Measurements from ENCODE around the gene ZDHHC14. TPM values are rescaled to one million over a fixed set of nuclear protein-coding genes. Genes with fewer than 3 reads are reported as not detected.

Gene ZDHHC14
- total RNA-seq, 1 experiment from 2014 or later, result 1.7 TPM

- no peaks in the 10 kb centered on the region for H3K23me2 ChIP-seq (ENCODE audit: insufficient read length, low read depth, low read length, poor library complexity, severe bottlenecking)
- no peaks in the 10 kb centered on the region for H3K9me3 Mint-ChIP-seq
- no peak overlapping the region for H3K4ac ChIP-seq (ENCODE audit: low read depth, low read length)
- no peaks in the 10 kb centered on the region for H4K20me1 ChIP-seq (ENCODE audit: control insufficient read depth, insufficient read depth, insufficient read length)
- H3K27ac ChIP-seq (ENCODE audit: insufficient read length, low read depth, low read length), result no peak overlapping the region
- no peaks in the 10 kb centered on the region for H3K27me3 Mint-ChIP-seq (ENCODE audit: low read depth)
- H2AFZ ChIP-seq (ENCODE audit: low read length), result no peak overlapping the region
- no peak overlapping the region for H4K5ac ChIP-seq (ENCODE audit: insufficient read length, low read depth, low read length)
- H2BK20ac ChIP-seq (ENCODE audit: low read depth, low read length, poor library complexity, severe bottlenecking), result no peak overlapping the region
- no peak overlapping the region for H3K14ac ChIP-seq (ENCODE audit: insufficient read depth, low read length)
- no peak overlapping the region for H3K56ac ChIP-seq (ENCODE audit: insufficient read length, low read depth, low read length)
- WGBS (ENCODE audit: extremely low coverage, insufficient read length, low lambda C conversion rate), result no CpG with 5 or more reads among the region's 1 CpG
- H3K36me3 Mint-ChIP-seq (ENCODE audit: insufficient read depth in 1 of 3, low read depth in 3 of 3), result 0 out of 7 replicates have a peak, but pooled peaks cover 0 to 2% (median 0%) of the 10 kb centered on the region in 3 experiments
- no peaks in the 10 kb centered on the region for H3K79me2 ChIP-seq (ENCODE audit: insufficient read depth, low read length)
- TF ChIP-seq, protein P1, sequence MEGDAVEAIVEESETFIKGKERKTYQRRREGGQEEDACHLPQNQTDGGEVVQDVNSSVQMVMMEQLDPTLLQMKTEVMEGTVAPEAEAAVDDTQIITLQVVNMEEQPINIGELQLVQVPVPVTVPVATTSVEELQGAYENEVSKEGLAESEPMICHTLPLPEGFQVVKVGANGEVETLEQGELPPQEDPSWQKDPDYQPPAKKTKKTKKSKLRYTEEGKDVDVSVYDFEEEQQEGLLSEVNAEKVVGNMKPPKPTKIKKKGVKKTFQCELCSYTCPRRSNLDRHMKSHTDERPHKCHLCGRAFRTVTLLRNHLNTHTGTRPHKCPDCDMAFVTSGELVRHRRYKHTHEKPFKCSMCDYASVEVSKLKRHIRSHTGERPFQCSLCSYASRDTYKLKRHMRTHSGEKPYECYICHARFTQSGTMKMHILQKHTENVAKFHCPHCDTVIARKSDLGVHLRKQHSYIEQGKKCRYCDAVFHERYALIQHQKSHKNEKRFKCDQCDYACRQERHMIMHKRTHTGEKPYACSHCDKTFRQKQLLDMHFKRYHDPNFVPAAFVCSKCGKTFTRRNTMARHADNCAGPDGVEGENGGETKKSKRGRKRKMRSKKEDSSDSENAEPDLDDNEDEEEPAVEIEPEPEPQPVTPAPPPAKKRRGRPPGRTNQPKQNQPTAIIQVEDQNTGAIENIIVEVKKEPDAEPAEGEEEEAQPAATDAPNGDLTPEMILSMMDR (conservative IDR thresholded peaks at IDR 0.05), result no peak
- H3K4me1 Mint-ChIP-seq, result peaks cover 15 to 25% of the 10 kb centered on the region in 2 experiments
- H2AK5ac ChIP-seq (ENCODE audit: insufficient read length, low read length), result no peak overlapping the region
- no peak overlapping the region for H2BK5ac ChIP-seq (ENCODE audit: insufficient read length, low read length)
- no peak overlapping the region for H3K4me2 ChIP-seq (ENCODE audit: insufficient read depth, insufficient read length, low read length)
- H4K91ac ChIP-seq (ENCODE audit: insufficient read length, low read depth, low read length), result no peak overlapping the region
- no peak overlapping the region for H3K18ac ChIP-seq (ENCODE audit: insufficient read length, low read depth, low read length)
- no peak overlapping the region for H3K9ac ChIP-seq (ENCODE audit: extremely low read depth, insufficient read length, low read length)
- no peak overlapping the region for H2BK12ac ChIP-seq (ENCODE audit: insufficient read length, low read depth, low read length)
- no peaks in the 10 kb centered on the region for H3K9me3 ChIP-seq (ENCODE audit: control insufficient read depth, low read depth, low read length)
- H3K79me1 ChIP-seq (ENCODE audit: insufficient read depth, low read depth, low read length, poor library complexity, severe bottlenecking), result no peaks in the 10 kb centered on the region
- H4K8ac ChIP-seq (replicated peaks; ENCODE audit: insufficient read length, low read depth, low read length), result no peak overlapping the region
- peaks cover 4% of the 10 kb centered on the region; the same call in 1 of the 2 replicates for H3K4me1 ChIP-seq (ENCODE audit: insufficient read depth, low read length)
- H3K27ac Mint-ChIP-seq, result no peak overlapping the region
- DNase-seq, result no peak
- no peak overlapping the region for H3K4me3 Mint-ChIP-seq
- no peak overlapping the region for H2BK15ac ChIP-seq (ENCODE audit: low read depth, low read length)
- no peaks in the 10 kb centered on the region for H3K27me3 ChIP-seq (ENCODE audit: insufficient read depth, low read length)
- no peak overlapping the region for H3K23ac ChIP-seq (ENCODE audit: insufficient read length, low read depth, low read length)
- no peak overlapping the region for H3T11ph ChIP-seq (ENCODE audit: low read length)
- H2BK120ac ChIP-seq (ENCODE audit: low read depth, low read length, poor library complexity, severe bottlenecking), result no peak overlapping the region
Measured at GRCh38 chr6:157440171-157440570, 59.2 kb downstream of the ZDHHC14 start.

All from H9 (cell line).